ENCODE results near the gene PRKN.

The PRKN gene

GRCh38 chr6:162626869-162627268, 100.7 kb downstream of the PRKN start:
- no peak overlapping the region for H3K27ac ChIP-seq
- TF ChIP-seq, protein P1, sequence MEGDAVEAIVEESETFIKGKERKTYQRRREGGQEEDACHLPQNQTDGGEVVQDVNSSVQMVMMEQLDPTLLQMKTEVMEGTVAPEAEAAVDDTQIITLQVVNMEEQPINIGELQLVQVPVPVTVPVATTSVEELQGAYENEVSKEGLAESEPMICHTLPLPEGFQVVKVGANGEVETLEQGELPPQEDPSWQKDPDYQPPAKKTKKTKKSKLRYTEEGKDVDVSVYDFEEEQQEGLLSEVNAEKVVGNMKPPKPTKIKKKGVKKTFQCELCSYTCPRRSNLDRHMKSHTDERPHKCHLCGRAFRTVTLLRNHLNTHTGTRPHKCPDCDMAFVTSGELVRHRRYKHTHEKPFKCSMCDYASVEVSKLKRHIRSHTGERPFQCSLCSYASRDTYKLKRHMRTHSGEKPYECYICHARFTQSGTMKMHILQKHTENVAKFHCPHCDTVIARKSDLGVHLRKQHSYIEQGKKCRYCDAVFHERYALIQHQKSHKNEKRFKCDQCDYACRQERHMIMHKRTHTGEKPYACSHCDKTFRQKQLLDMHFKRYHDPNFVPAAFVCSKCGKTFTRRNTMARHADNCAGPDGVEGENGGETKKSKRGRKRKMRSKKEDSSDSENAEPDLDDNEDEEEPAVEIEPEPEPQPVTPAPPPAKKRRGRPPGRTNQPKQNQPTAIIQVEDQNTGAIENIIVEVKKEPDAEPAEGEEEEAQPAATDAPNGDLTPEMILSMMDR (conservative IDR thresholded peaks at IDR 0.05) = no peak

- H3K27ac ChIP-seq = no peak overlapping the region
- TF ChIP-seq, protein P1 (conservative IDR thresholded peaks at IDR 0.05) = no peak
Measured at GRCh38 chr6:162625846-162626540, 101.6 kb downstream of the PRKN start.

GRCh38 chr6:162622572-162622971, 105.0 kb downstream of the PRKN start:
- no peak overlapping the region for H3K27ac ChIP-seq
- TF ChIP-seq, protein P1 (conservative IDR thresholded peaks at IDR 0.05) = no peak

DNA sequence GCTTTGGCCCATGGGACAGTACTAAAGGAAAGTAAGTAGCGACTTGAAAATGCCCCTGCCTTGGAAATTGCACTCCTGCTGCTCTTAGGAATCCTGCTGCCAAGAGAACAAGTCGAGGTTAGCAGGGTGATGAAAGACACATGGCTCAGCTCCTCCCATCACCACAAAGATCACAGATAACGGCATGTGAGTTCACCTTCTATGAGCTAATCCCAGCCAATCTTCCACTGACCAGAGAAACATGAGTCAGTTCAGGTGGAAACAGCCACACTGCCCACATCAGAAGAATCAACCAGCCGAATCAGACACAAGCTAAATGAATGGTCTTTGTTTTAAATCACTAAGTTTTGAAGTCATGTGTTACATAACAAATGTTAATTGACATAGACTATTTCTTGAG, 106.3 kb downstream of the PRKN start:
- no peak overlapping the region for H3K27ac ChIP-seq
- TF ChIP-seq, protein P1 (conservative IDR thresholded peaks at IDR 0.05) = no peak

DNA sequence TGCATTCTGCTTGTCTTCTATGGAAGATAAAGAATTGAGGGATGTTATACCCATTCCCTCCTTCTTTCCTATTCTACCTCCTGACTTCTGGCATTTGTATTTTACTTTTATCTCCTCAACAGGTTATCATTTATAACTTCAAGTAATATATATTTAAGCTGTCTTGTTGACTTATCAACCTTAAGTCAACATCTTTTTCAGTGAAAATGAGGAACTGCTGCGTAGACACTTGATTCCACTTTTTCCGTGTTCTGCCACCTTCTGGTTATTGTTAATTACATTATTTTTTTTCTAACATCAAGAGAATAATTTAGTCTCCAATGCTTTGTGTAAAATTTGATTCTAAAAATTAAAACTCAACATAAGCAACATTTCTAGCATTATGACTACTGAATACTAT, 107.5 kb downstream of the PRKN start:
- no peak overlapping the region for H3K27ac ChIP-seq
- TF ChIP-seq, protein P1 (conservative IDR thresholded peaks at IDR 0.05) = no peak

DNA sequence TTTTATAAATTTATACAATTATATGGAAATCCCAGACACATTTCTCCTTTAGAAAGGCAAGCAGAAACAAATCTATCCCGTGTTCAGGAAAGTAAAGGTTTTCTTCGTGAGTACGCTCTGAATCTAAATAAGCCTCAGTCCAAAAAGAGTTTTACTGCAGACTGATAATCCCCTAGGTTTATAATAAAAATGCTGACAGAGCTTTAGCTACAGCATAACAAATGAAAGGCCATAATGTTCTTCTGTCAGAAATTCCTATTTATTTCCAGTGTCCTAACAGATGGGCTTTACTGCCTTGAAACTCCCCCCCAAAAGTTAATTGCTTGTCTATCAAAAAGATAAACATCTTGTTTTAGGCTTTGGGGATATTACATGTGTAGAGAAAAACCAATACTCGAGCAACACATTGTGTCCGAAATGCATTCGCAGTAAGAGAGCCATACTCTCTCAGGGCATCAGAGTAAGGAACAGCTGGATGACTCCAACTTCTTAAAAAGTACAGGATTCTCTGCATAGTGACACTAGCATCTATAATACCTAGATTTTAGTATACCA, 109.0 kb downstream of the PRKN start:
- H3K27ac ChIP-seq = no peak overlapping the region
- TF ChIP-seq, protein P1 (conservative IDR thresholded peaks at IDR 0.05) = no peak

GRCh38 chr6:162615016-162615705, 112.4 kb downstream of the PRKN start:
- TF ChIP-seq, protein P1 (conservative IDR thresholded peaks at IDR 0.05) = no peak
- no peak overlapping the region for H3K27ac ChIP-seq

All from VCaP (cell line).